Ishikawa (cell line): ENCODE data around the gene STK32C.

Source experiments
- CEBPB ChIP-seq: IDR thresholded peaks from 2 replicates; pipeline ENCODE4 v1.6.1; 2012
- CREB1 ChIP-seq: IDR thresholded peaks from 2 replicates; pipeline ENCODE4 v1.6.1; 2012; ENCODE audit warnings: low read depth
- EGR1 ChIP-seq: IDR thresholded peaks from 2 replicates; pipeline ENCODE4 v1.6.1; 2012
- EP300 ChIP-seq: IDR thresholded peaks from 2 replicates; pipeline ENCODE4 v1.6.1; 2012; ENCODE audit warnings: borderline replicate concordance
- FOXM1 ChIP-seq: IDR thresholded peaks from 2 replicates; pipeline ENCODE4 v1.6.1; 2012; ENCODE audit warnings: low read depth, borderline replicate concordance
- MAX ChIP-seq: IDR thresholded peaks from 2 replicates; pipeline ENCODE4 v1.6.1; 2012
- NFIC ChIP-seq: IDR thresholded peaks from 2 replicates; pipeline ENCODE4 v1.6.1; 2012
- RAD21 ChIP-seq: IDR thresholded peaks from 2 replicates; pipeline ENCODE4 v1.6.1; 2012; ENCODE audit warnings: low read depth
- TAF1 ChIP-seq: IDR thresholded peaks from 2 replicates; pipeline ENCODE4 v1.6.1; 2012; ENCODE audit warnings: low read depth, mild to moderate bottlenecking
- YY1 ChIP-seq: IDR thresholded peaks from 2 replicates; pipeline ENCODE4 v1.6.1; 2012; ENCODE audit warnings: low read depth
- ZBTB7A ChIP-seq: IDR thresholded peaks from 2 replicates; pipeline ENCODE4 v1.6.1; 2012; ENCODE audit warnings: low read depth
- TF ChIP-seq, protein P1 (sequence below): IDR thresholded peaks from 2 replicates; pipeline ENCODE4 v1.6.1; 2012; ENCODE audit warnings: low read depth, mild to moderate bottlenecking
- TF ChIP-seq, protein P2 (sequence below): IDR thresholded peaks from 2 replicates; pipeline ENCODE4 v1.6.1; 2012

DNA sequence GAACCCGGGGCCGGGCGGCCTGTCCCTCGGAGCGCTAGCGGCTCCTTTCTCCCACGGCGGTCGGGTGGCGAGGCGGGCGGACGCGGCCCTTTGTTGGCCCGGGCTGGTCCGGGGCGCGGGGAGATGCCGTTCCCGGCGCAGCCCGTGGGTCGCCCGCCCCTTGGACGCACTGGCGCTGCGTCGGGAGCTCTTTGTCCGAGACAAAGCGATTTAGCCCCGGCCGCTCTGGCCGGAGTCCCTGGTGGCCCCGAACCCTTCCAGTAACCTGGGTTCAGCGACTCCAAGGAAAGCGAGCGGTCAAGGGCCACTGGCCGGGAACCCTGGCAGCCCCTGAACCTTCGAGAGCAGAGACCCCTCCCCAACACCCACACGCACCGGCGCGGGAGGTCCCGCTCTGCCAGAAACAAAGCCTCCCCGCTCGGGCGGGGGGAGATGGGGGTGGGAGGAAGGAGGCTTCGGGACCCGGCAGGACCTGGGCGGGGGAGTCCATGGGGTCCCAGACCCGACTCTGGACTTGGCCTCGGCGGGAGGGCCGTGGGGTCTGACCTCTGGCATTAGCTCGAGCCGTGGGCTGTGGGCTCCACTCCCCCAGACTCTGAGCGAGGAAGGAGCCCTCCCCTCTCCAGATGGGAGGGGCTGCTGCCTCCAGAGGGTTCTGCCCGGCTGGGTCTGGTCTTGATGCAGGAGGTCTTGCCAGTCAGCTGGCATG, 120.2 kb downstream of the STK32C start:
- TF ChIP-seq, protein P1, sequence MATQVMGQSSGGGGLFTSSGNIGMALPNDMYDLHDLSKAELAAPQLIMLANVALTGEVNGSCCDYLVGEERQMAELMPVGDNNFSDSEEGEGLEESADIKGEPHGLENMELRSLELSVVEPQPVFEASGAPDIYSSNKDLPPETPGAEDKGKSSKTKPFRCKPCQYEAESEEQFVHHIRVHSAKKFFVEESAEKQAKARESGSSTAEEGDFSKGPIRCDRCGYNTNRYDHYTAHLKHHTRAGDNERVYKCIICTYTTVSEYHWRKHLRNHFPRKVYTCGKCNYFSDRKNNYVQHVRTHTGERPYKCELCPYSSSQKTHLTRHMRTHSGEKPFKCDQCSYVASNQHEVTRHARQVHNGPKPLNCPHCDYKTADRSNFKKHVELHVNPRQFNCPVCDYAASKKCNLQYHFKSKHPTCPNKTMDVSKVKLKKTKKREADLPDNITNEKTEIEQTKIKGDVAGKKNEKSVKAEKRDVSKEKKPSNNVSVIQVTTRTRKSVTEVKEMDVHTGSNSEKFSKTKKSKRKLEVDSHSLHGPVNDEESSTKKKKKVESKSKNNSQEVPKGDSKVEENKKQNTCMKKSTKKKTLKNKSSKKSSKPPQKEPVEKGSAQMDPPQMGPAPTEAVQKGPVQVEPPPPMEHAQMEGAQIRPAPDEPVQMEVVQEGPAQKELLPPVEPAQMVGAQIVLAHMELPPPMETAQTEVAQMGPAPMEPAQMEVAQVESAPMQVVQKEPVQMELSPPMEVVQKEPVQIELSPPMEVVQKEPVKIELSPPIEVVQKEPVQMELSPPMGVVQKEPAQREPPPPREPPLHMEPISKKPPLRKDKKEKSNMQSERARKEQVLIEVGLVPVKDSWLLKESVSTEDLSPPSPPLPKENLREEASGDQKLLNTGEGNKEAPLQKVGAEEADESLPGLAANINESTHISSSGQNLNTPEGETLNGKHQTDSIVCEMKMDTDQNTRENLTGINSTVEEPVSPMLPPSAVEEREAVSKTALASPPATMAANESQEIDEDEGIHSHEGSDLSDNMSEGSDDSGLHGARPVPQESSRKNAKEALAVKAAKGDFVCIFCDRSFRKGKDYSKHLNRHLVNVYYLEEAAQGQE, result no peak
- TF ChIP-seq CREB1 (no peak), ZBTB7A (no peak), TAF1 (no peak), MAX (no peak), NFIC (no peak), RAD21 (no peak), YY1 (no peak), EGR1 (no peak), EP300 (no peak), FOXM1 (no peak), CEBPB (no peak)
- TF ChIP-seq, protein P2, sequence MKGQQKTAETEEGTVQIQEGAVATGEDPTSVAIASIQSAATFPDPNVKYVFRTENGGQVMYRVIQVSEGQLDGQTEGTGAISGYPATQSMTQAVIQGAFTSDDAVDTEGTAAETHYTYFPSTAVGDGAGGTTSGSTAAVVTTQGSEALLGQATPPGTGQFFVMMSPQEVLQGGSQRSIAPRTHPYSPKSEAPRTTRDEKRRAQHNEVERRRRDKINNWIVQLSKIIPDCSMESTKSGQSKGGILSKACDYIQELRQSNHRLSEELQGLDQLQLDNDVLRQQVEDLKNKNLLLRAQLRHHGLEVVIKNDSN, result no peak
